Caco-2 (cell line): Measurements from ENCODE around the gene BBS12. TPM values are rescaled to one million over a fixed set of nuclear protein-coding genes. Genes with fewer than 3 reads are reported as not detected.

Experiments
- BruUV-seq: library from RNA; stranded (reverse); fragments of 400-500 nt; replicated peaks from 2 replicates; lab custom pipeline; 2021; lab: Mats Ljungman, UMichigan
- CTCF ChIA-PET: fragments of 300-600 bp; sonication (Branson Sonifier 250); formaldehyde crosslinking; loops from one replicate; lab custom pipeline; 2022; ENCODE audit warnings: antibody characterized with exemption; lab: Charles Lee
- POLR2A ChIA-PET: fragments of 300-600 bp; sonication (Branson Sonifier 250); formaldehyde crosslinking; loops from one replicate; lab custom pipeline; 2022; ENCODE audit warnings: antibody characterized with exemption; lab: Charles Lee
- DNase-seq, 2 experiments: peaks; one replicate each; pipeline versions ENCODE4 v3.0.0 to v3.0.0-alpha.2; 2020 to 2022
- H3K27me3 ChIP-seq: replicated peaks from 2 replicates; pipeline ENCODE4 v1.6.0; 2011; ENCODE audit warnings: low read length; ENCODE audit not compliant: control insufficient read depth, insufficient read depth
- H3K36me3 ChIP-seq: 2 replicates; pipeline ENCODE4 v1.5.1; 2011; ENCODE audit warnings: low read length; ENCODE audit not compliant: control insufficient read depth, insufficient read depth
- H3K4me1 ChIP-seq: fragments of 250-450 bp; sonication (Bioruptor Pico); 2 replicates; pipeline ENCODE4 v1.5.1; 2020; ENCODE audit warnings: mild to moderate bottlenecking
- H3K4me3 ChIP-seq: 2 replicates; pipeline ENCODE4 v1.5.1; 2011; ENCODE audit warnings: low read depth, mild to moderate bottlenecking, control low read depth, low read length
- H3K9me3 ChIP-seq: fragments of 250-450 bp; sonication (Bioruptor Pico); 2 replicates; pipeline ENCODE4 v1.5.1; 2020; ENCODE audit warnings: mild to moderate bottlenecking, moderate library complexity
- H3K27ac Mint-ChIP-seq: one replicate; pipeline ENCODE4 v1.8.0; 2022; ENCODE audit warnings: mixed read lengths; ENCODE audit not compliant: unreplicated experiment
- H3K27me3 Mint-ChIP-seq: one replicate; pipeline ENCODE4 v1.8.0; 2022; ENCODE audit warnings: mixed read lengths; ENCODE audit not compliant: insufficient read depth, unreplicated experiment
- H3K36me3 Mint-ChIP-seq: one replicate; pipeline ENCODE4 v1.8.0; 2022; ENCODE audit warnings: mild to moderate bottlenecking, mixed read lengths; ENCODE audit not compliant: insufficient read depth, unreplicated experiment
- H3K4me1 Mint-ChIP-seq: one replicate; pipeline ENCODE4 v1.8.0; 2022; ENCODE audit warnings: low read depth, mixed read lengths; ENCODE audit not compliant: unreplicated experiment
- H3K4me3 Mint-ChIP-seq: one replicate; pipeline ENCODE4 v1.8.0; 2022; ENCODE audit warnings: mild to moderate bottlenecking, moderate library complexity, mixed read lengths; ENCODE audit not compliant: unreplicated experiment
- H3K9me3 Mint-ChIP-seq: one replicate; pipeline ENCODE4 v1.8.0; 2022; ENCODE audit warnings: mixed read lengths; ENCODE audit not compliant: unreplicated experiment
- CTCF ChIP-seq, 2 experiments: fragments of 200-600 bp in 1 of 2; IDR thresholded peaks; 1 replicate in 1 of 2; 2 replicates in 1 of 2; pipeline versions ENCODE4 v1.5.1 to v1.8.0; 2011 to 2022; ENCODE audit warnings: antibody characterized with exemption in 1 of 2, control low read depth in 1 of 2, inconsistent platforms in 1 of 2, low read depth in 1 of 2, low read length in 1 of 2, mild to moderate bottlenecking in 1 of 2, moderate library complexity in 1 of 2; ENCODE audit not compliant: insufficient read depth in 1 of 2, severe bottlenecking in 1 of 2, unreplicated experiment in 1 of 2
- intact Hi-C: fragments of 100-400 bp; cut with micrococcal nuclease; formaldehyde crosslinking; loops from one replicate; pipeline ENCODE4 v1.10.0; 2022; ENCODE audit not compliant: unreplicated experiment
- total RNA-seq: library from RNA; stranded (reverse); gene quantifications from 2 replicates; pipeline ENCODE4 v1.2.3, GENCODE V29; 2022

The BBS12 gene
- total RNA-seq, 1 experiment from 2014 or later, result 2.7 TPM

GRCh38 chr4:122701061-122701460 is 31.4 kb upstream of the BBS12 start:
- Histone ChIP-seq H3K9me3 (no peaks in the 10 kb centered on the region), H3K27me3 (no peaks in the 10 kb centered on the region), H3K36me3 (no peaks in the 10 kb centered on the region), H3K4me1 (no peaks in the 10 kb centered on the region), H3K4me3 (no peak overlapping the region)
- Mint-ChIP-seq H3K27me3 (no peaks in the 10 kb centered on the region), H3K4me1 (no peaks in the 10 kb centered on the region), H3K27ac (no peak overlapping the region), H3K36me3 (no peaks in the 10 kb centered on the region), H3K4me3 (no peak overlapping the region), H3K9me3 (no peaks in the 10 kb centered on the region)
- CTCF ChIA-PET, result no interaction called here
- POLR2A ChIA-PET, result no interaction called here
- intact Hi-C loops, result no loop called here
- no peak for TF ChIP-seq CTCF (IDR thresholded peaks at IDR 0.05; ENCODE audit: insufficient read depth in 1 of 2, low read depth in 1 of 2, low read length in 1 of 2, severe bottlenecking in 1 of 2, unreplicated experiment in 1 of 2)
- no peak for DNase-seq
- no TSS peak for BruUV-seq

GRCh38 chr4:122701965-122702364 is 30.5 kb upstream of the BBS12 start:
- DNase-seq, result no peak
- no peaks in the 10 kb centered on the region for H3K27me3 ChIP-seq
- H3K4me1 Mint-ChIP-seq, result no peaks in the 10 kb centered on the region
- intact Hi-C loops, result no loop called here
- no peaks in the 10 kb centered on the region for H3K9me3 ChIP-seq
- CTCF ChIA-PET, result no interaction called here
- H3K9me3 Mint-ChIP-seq, result no peaks in the 10 kb centered on the region
- no peak for TF ChIP-seq CTCF (IDR thresholded peaks at IDR 0.05; ENCODE audit: insufficient read depth in 1 of 2, low read depth in 1 of 2, low read length in 1 of 2, severe bottlenecking in 1 of 2, unreplicated experiment in 1 of 2)
- no peaks in the 10 kb centered on the region for H3K36me3 Mint-ChIP-seq
- no peak overlapping the region for H3K4me3 ChIP-seq
- H3K4me1 ChIP-seq, result no peaks in the 10 kb centered on the region
- BruUV-seq, result no TSS peak
- no peaks in the 10 kb centered on the region for H3K27me3 Mint-ChIP-seq
- H3K4me3 Mint-ChIP-seq, result no peak overlapping the region
- POLR2A ChIA-PET, result no interaction called here
- no peaks in the 10 kb centered on the region for H3K36me3 ChIP-seq
- no peak overlapping the region for H3K27ac Mint-ChIP-seq

- Histone ChIP-seq H3K27me3 (no peaks in the 10 kb centered on the region), H3K9me3 (no peaks in the 10 kb centered on the region), H3K4me1 (no peaks in the 10 kb centered on the region), H3K4me3 (no peak overlapping the region), H3K36me3 (no peaks in the 10 kb centered on the region)
- ChIA-PET CTCF (no interaction called here), POLR2A (no interaction called here)
- no peak overlapping the region for H3K4me3 Mint-ChIP-seq
- H3K27me3 Mint-ChIP-seq, result no peaks in the 10 kb centered on the region
- no peaks in the 10 kb centered on the region for H3K36me3 Mint-ChIP-seq
- BruUV-seq, result no TSS peak
- no peaks in the 10 kb centered on the region for H3K9me3 Mint-ChIP-seq
- DNase-seq, result no peak
- H3K27ac Mint-ChIP-seq, result no peak overlapping the region
- no peak for TF ChIP-seq CTCF (IDR thresholded peaks at IDR 0.05; ENCODE audit: insufficient read depth in 1 of 2, low read depth in 1 of 2, low read length in 1 of 2, severe bottlenecking in 1 of 2, unreplicated experiment in 1 of 2)
- H3K4me1 Mint-ChIP-seq, result no peaks in the 10 kb centered on the region
- intact Hi-C loops, result no loop called here
Observed at GRCh38 chr4:122702939-122703338, 29.6 kb upstream of the BBS12 start.
